Breast epithelium (tissue), 3 donors: Measurements from ENCODE around the gene ESF1.
"Not testable (repeated sequence)": the region's sequence is repeated elsewhere in the genome, so short reads cannot be mapped to it uniquely, and the experiment has no call there.

ENCODE experiments used
- CTCF ChIP-seq, 3 donors: fragments of 450-650 bp; IDR thresholded peaks; one replicate each; pipeline ENCODE4 v1.5.1; 2016 to 2017; ENCODE audit warnings: antibody characterized with exemption in 3 of 3, mild to moderate bottlenecking in 3 of 3, moderate library complexity in 3 of 3
- POLR2AphosphoS5 ChIP-seq, 3 donors: sonication (generic); formaldehyde crosslinking; IDR thresholded peaks; one replicate each; pipeline ENCODE4 v1.6.1; 2017; ENCODE audit warnings: antibody characterized with exemption in 3 of 3

GRCh38 chr20:13760451-13760946, 24.2 kb downstream of the ESF1 start:
- TF ChIP-seq CTCF, POLR2AphosphoS5 (IDR thresholded peaks at IDR 0.05): not testable (repeated sequence)
